Suprapubic skin (tissue), 4 donors: ENCODE measurements around the gene PIGW.

Experiments used
- EP300 ChIP-seq: sonication (generic); formaldehyde crosslinking; IDR thresholded peaks from one replicate; pipeline ENCODE4 v1.6.1; 2017; ENCODE audit warnings: antibody characterized with exemption
- POLR2A ChIP-seq, 2 donors: fragments of 450-650 bp; IDR thresholded peaks; one replicate each; pipeline ENCODE4 v1.6.1; 2017; ENCODE audit warnings: antibody characterized with exemption in 2 of 2, mild to moderate bottlenecking in 2 of 2, moderate library complexity in 2 of 2
- POLR2AphosphoS5 ChIP-seq, 3 donors: sonication (generic); formaldehyde crosslinking; IDR thresholded peaks; one replicate each; pipeline ENCODE4 v1.6.1; 2017; ENCODE audit warnings: antibody characterized with exemption in 3 of 3
- TF ChIP-seq, protein P1 (sequence below), 2 donors: fragments of 200-600 bp in 1 of 2; fragments of 450-650 bp in 1 of 2; sonication (generic) in 1 of 2; IDR thresholded peaks; one replicate each; pipeline ENCODE4 v1.5.1; 2016 to 2019; ENCODE audit warnings: antibody characterized with exemption in 2 of 2, mild to moderate bottlenecking in 1 of 2, moderate library complexity in 1 of 2

DNA sequence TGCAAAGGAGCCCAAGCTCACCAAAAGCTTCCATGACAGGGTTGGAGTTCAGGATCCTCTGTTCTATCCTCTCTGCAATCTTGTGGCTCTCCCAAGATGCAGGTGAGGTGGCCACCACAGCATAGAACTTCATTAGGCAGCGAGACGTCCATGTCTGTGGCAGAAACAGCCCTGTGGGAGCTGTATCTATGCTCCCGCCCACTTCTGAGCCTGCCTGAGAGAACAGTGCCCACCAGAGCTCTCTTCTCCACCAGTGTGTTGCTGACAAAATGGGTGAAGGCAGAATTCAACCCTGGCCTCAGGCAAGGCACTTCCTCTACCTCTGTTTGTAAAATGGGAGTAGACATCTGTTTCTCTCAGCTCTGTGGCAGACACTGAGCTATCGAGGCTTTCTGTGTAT is 18.9 kb upstream of the PIGW start:
- TF ChIP-seq, protein P1, sequence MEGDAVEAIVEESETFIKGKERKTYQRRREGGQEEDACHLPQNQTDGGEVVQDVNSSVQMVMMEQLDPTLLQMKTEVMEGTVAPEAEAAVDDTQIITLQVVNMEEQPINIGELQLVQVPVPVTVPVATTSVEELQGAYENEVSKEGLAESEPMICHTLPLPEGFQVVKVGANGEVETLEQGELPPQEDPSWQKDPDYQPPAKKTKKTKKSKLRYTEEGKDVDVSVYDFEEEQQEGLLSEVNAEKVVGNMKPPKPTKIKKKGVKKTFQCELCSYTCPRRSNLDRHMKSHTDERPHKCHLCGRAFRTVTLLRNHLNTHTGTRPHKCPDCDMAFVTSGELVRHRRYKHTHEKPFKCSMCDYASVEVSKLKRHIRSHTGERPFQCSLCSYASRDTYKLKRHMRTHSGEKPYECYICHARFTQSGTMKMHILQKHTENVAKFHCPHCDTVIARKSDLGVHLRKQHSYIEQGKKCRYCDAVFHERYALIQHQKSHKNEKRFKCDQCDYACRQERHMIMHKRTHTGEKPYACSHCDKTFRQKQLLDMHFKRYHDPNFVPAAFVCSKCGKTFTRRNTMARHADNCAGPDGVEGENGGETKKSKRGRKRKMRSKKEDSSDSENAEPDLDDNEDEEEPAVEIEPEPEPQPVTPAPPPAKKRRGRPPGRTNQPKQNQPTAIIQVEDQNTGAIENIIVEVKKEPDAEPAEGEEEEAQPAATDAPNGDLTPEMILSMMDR (IDR thresholded peaks at IDR 0.05): no peak
- no peak for TF ChIP-seq EP300
- no peak for TF ChIP-seq POLR2A (IDR thresholded peaks at IDR 0.05)
- TF ChIP-seq POLR2AphosphoS5 (IDR thresholded peaks at IDR 0.05): no peak
